ENCODE data around the gene UGT1A10.

GRCh38 chr2:233597522-233597921, 38.7 kb upstream of the UGT1A10 start:
- TF ChIP-seq CTCF (IDR thresholded peaks at IDR 0.05; ENCODE audit: borderline replicate concordance, extremely low read depth, low read length, poor library complexity, severe bottlenecking) = no peak
- no peak for TF ChIP-seq EZH2 (IDR thresholded peaks at IDR 0.05; ENCODE audit: borderline replicate concordance, low read depth, low read length, severe bottlenecking)
